T-helper 2 cell treated with Interferon-gamma antibody and Interleukin-4, amounts not matched to agents 100 ng/mL and 5 ng/mL, for 36 hours (primary cell): ENCODE results near the gene RTP1. TPM values are rescaled to one million over a fixed set of nuclear protein-coding genes. Genes with fewer than 3 reads are reported as not detected.
"Not testable (repeated sequence)": the region's sequence is repeated elsewhere in the genome, so short reads cannot be mapped to it uniquely, and the experiment has no call there.

ENCODE experiments used
- intact Hi-C: fragments of 100-400 bp; cut with micrococcal nuclease; formaldehyde crosslinking; loops from one replicate; pipeline ENCODE4 v1.15.1; 2023
- total RNA-seq: library from RNA; stranded (reverse); gene quantifications from 2 replicates; pipeline ENCODE4 v1.2.3, GENCODE V29; 2022

The RTP1 gene
- total RNA-seq: not detected in 2 replicates

GRCh38 chr3:187197335-187197649 is at the start of gene RTP1:
TSS of gene RTP1 (plus strand) at chr3:187197486. CDS start at chr3:187197516, 30 bp downstream.
- intact Hi-C loops: no loop called here

- intact Hi-C loops: loop anchor here (1.0 to 5.0 kb wide), 2 partner anchors 37 to 303 kb away; no protein-coding TSS in a partner anchor
Observed at GRCh38 chr3:187150186-187150585, 47.1 kb upstream of the RTP1 start.

- intact Hi-C loops: loop anchor here (1.0 to 5.0 kb wide), 2 partner anchors 37 to 303 kb away; no protein-coding TSS in a partner anchor
Observed at GRCh38 chr3:187150599-187150998, 46.7 kb upstream of the RTP1 start.

- intact Hi-C loops: loop anchor here (10.0 kb wide), 1 partner anchor 547 kb away; the partner anchor contains the start of gene AHSG
Observed at GRCh38 chr3:187161556-187161955, 35.7 kb upstream of the RTP1 start.

GRCh38 chr3:187162265-187162953 is 34.9 kb upstream of the RTP1 start:
- intact Hi-C loops: loop anchor here (10.0 kb wide), 1 partner anchor 548 kb away; the partner anchor contains the start of gene AHSG

GRCh38 chr3:187165144-187165543 is 32.1 kb upstream of the RTP1 start:
- intact Hi-C loops: loop anchor here (1.0 to 10.0 kb wide), 4 partner anchors 52 to 550 kb away; partner anchors contain the start of gene AHSG

- intact Hi-C loops: loop anchor here (5.0 to 10.0 kb wide), 2 partner anchors 339 to 552 kb away; partner anchors contain the start of gene AHSG
Observed at GRCh38 chr3:187166750-187167149, 30.5 kb upstream of the RTP1 start.

- intact Hi-C loops: loop anchor here (5.0 to 10.0 kb wide), 2 partner anchors 340 to 553 kb away; partner anchors contain the start of gene AHSG
Observed at GRCh38 chr3:187167777-187168176, 29.5 kb upstream of the RTP1 start.

GRCh38 chr3:187169231-187169960 is 27.9 kb upstream of the RTP1 start:
- intact Hi-C loops: loop anchor here (5.0 to 10.0 kb wide), 2 partner anchors 342 to 555 kb away; partner anchors contain the start of gene AHSG

GRCh38 chr3:187170911-187171310 is 26.4 kb upstream of the RTP1 start:
- intact Hi-C loops: not testable (repeated sequence)

GRCh38 chr3:187172929-187173328 is 24.4 kb upstream of the RTP1 start:
- intact Hi-C loops: no loop called here

- intact Hi-C loops: no loop called here
Observed at GRCh38 chr3:187181454-187182170, 15.7 kb upstream of the RTP1 start.

GRCh38 chr3:187183210-187183862 is 13.9 kb upstream of the RTP1 start:
- intact Hi-C loops: no loop called here

GRCh38 chr3:187183903-187184302 is 13.4 kb upstream of the RTP1 start:
- intact Hi-C loops: no loop called here

GRCh38 chr3:187185759-187186158 is 11.5 kb upstream of the RTP1 start:
- intact Hi-C loops: no loop called here

GRCh38 chr3:187186375-187186774 is 10.9 kb upstream of the RTP1 start:
- intact Hi-C loops: no loop called here

- intact Hi-C loops: no loop called here
Observed at GRCh38 chr3:187186801-187187421, 10.4 kb upstream of the RTP1 start.

- intact Hi-C loops: no loop called here
Observed at GRCh38 chr3:187188931-187189330, 8.4 kb upstream of the RTP1 start.

- intact Hi-C loops: no loop called here
Observed at GRCh38 chr3:187191271-187191670, 6.0 kb upstream of the RTP1 start.

- intact Hi-C loops: no loop called here
Observed at GRCh38 chr3:187193181-187193580, 4.1 kb upstream of the RTP1 start.
